ENCODE results near the gene RASGEF1C. TPM values are rescaled to one million over a fixed set of nuclear protein-coding genes. Genes with fewer than 3 reads are reported as not detected.
A peak's percentile ranks its signal among the peaks of the same experiment; 100 is the strongest.

Gene RASGEF1C
- total RNA-seq, 1 experiment from 2014 or later = 0.29 TPM

GRCh38 chr5:180067986-180068385, 141.0 kb downstream of the RASGEF1C start:
- Histone ChIP-seq H3K4me3 (ENCODE audit: low read length) (peak overlapping the region; percentile 77), H3K9me2 (replicated peaks; ENCODE audit: low read length) (no peaks in the 10 kb centered on the region), H3K27ac (ENCODE audit: low read length) (no peak overlapping the region), H2AFZ (ENCODE audit: low read length) (peak overlapping the region; percentile 45; the same call in 1 of the 2 replicates), H3K36me3 (ENCODE audit: low read depth, low read length) (no peaks in the 10 kb centered on the region), H3K4me1 (ENCODE audit: insufficient read depth, low read length) (peaks cover 30% of the 10 kb centered on the region), H4K20me1 (ENCODE audit: low read length) (0 out of 2 replicates have a peak, but pooled peaks cover 14% of the 10 kb centered on the region), H3K79me2 (ENCODE audit: low read length) (peaks cover 66% of the 10 kb centered on the region), H3K9me3 (ENCODE audit: low read length) (no peaks in the 10 kb centered on the region), H3K9ac (ENCODE audit: low read length) (no peak overlapping the region; the same call in 1 of the 2 replicates), H3K4me2 (ENCODE audit: low read length) (peak overlapping the region; percentile 95), H3K27me3 (ENCODE audit: low read length) (no peaks in the 10 kb centered on the region), H3F3A (ENCODE audit: low read length, unreplicated experiment) (no peaks in the 10 kb centered on the region)
- DNase-seq (no peak), ATAC-seq (no peak)
- no TSS peak for BruUV-seq (replicated peaks)
- POLR2A ChIA-PET (ENCODE audit: unreplicated experiment) = no interaction called here
- CTCF ChIA-PET = no interaction called here
- intact Hi-C loops (cut with micrococcal nuclease) = loop anchor here (2.0 kb wide), 1 partner anchor 161 kb away; the partner anchor contains the start of gene TBC1D9B
- TF ChIP-seq EZH2 (IDR thresholded peaks at IDR 0.05; ENCODE audit: low read length, unreplicated experiment) = no peak
- TF ChIP-seq EZH2phosphoT487 (IDR thresholded peaks at IDR 0.05; ENCODE audit: borderline replicate concordance, low read length) = no peak
- no peak for TF ChIP-seq CTCF (conservative IDR thresholded peaks at IDR 0.05; ENCODE audit: low read depth, low read length)

GRCh38 chr5:180060192-180060591, 148.8 kb downstream of the RASGEF1C start:
- TF ChIP-seq EZH2phosphoT487 (IDR thresholded peaks at IDR 0.05; ENCODE audit: borderline replicate concordance, low read length) = no peak
- Histone ChIP-seq H3K4me1 (ENCODE audit: insufficient read depth, low read length) (peaks cover 11% of the 10 kb centered on the region), H3K9me3 (ENCODE audit: low read length) (no peaks in the 10 kb centered on the region), H3K27me3 (ENCODE audit: low read length) (no peaks in the 10 kb centered on the region), H3K4me2 (ENCODE audit: low read length) (no peak overlapping the region), H3K9ac (ENCODE audit: low read length) (no peak overlapping the region), H3K79me2 (ENCODE audit: low read length) (peaks cover 35% of the 10 kb centered on the region), H3K9me2 (replicated peaks; ENCODE audit: low read length) (no peaks in the 10 kb centered on the region), H3K27ac (ENCODE audit: low read length) (no peak overlapping the region), H4K20me1 (ENCODE audit: low read length) (no peaks in the 10 kb centered on the region), H3K4me3 (ENCODE audit: low read length) (no peak overlapping the region), H2AFZ (ENCODE audit: low read length) (no peak overlapping the region), H3K36me3 (ENCODE audit: low read depth, low read length) (no peaks in the 10 kb centered on the region), H3F3A (ENCODE audit: low read length, unreplicated experiment) (no peaks in the 10 kb centered on the region)
- ChIA-PET CTCF (no interaction called here), POLR2A (ENCODE audit: unreplicated experiment) (no interaction called here)
- DNase-seq (no peak), ATAC-seq (no peak)
- BruUV-seq (replicated peaks) = no TSS peak
- intact Hi-C loops (cut with micrococcal nuclease) = no loop called here

- no peak for TF ChIP-seq CTCF (conservative IDR thresholded peaks at IDR 0.05; ENCODE audit: low read depth, low read length)
- no peak for TF ChIP-seq EZH2phosphoT487 (IDR thresholded peaks at IDR 0.05; ENCODE audit: borderline replicate concordance, low read length)
- TF ChIP-seq EZH2 (IDR thresholded peaks at IDR 0.05; ENCODE audit: low read length, unreplicated experiment) = no peak
- Histone ChIP-seq H4K20me1 (ENCODE audit: low read length) (no peaks in the 10 kb centered on the region), H3K27me3 (ENCODE audit: low read length) (no peaks in the 10 kb centered on the region), H3K4me1 (ENCODE audit: insufficient read depth, low read length) (peaks cover 11% of the 10 kb centered on the region), H3F3A (ENCODE audit: low read length, unreplicated experiment) (no peaks in the 10 kb centered on the region), H3K27ac (ENCODE audit: low read length) (no peak overlapping the region), H3K4me2 (ENCODE audit: low read length) (no peak overlapping the region), H3K9ac (ENCODE audit: low read length) (no peak overlapping the region), H3K9me3 (ENCODE audit: low read length) (no peaks in the 10 kb centered on the region), H3K79me2 (ENCODE audit: low read length) (peaks cover 31% of the 10 kb centered on the region), H2AFZ (ENCODE audit: low read length) (no peak overlapping the region), H3K4me3 (ENCODE audit: low read length) (no peak overlapping the region), H3K9me2 (replicated peaks; ENCODE audit: low read length) (no peaks in the 10 kb centered on the region), H3K36me3 (ENCODE audit: low read depth, low read length) (no peaks in the 10 kb centered on the region)
- ChIA-PET POLR2A (ENCODE audit: unreplicated experiment) (no interaction called here), CTCF (no interaction called here)
- no peak for DNase-seq
- intact Hi-C loops (cut with micrococcal nuclease) = no loop called here
- no TSS peak for BruUV-seq (replicated peaks)
- ATAC-seq = no peak
Observed at GRCh38 chr5:180059326-180059725, 149.7 kb downstream of the RASGEF1C start.

All from PC-3 (cell line).